Nephron progenitor cell (in vitro differentiated cells): Measurements from ENCODE around the gene ARHGAP42.

Experiments used
- DNase-seq: peaks from one replicate; pipeline ENCODE4 v3.0.0; 2021
- H3K27ac Mint-ChIP-seq: 2 replicates; pipeline ENCODE4 v1.8.0; 2021; ENCODE audit warnings: mild to moderate bottlenecking, moderate library complexity, mixed read lengths
- H3K27me3 Mint-ChIP-seq: 2 replicates; pipeline ENCODE4 v1.8.0; 2021; ENCODE audit warnings: mild to moderate bottlenecking, low read depth, mixed read lengths; ENCODE audit not compliant: poor library complexity
- H3K36me3 Mint-ChIP-seq: 2 replicates; pipeline ENCODE4 v1.8.0; 2021; ENCODE audit warnings: low read depth, mixed read lengths
- H3K4me1 Mint-ChIP-seq: 2 replicates; pipeline ENCODE4 v1.8.0; 2021; ENCODE audit warnings: mixed read lengths
- H3K4me3 Mint-ChIP-seq: 2 replicates; pipeline ENCODE4 v1.8.0; 2021; ENCODE audit warnings: mild to moderate bottlenecking, moderate library complexity, mixed read lengths
- H3K9me3 Mint-ChIP-seq: 2 replicates; pipeline ENCODE4 v1.8.0; 2021; ENCODE audit warnings: mild to moderate bottlenecking, moderate library complexity, mixed read lengths
- TF ChIP-seq, protein P1 (sequence below): fragments of 200-600 bp; sonication (generic); IDR thresholded peaks from 2 replicates; pipeline ENCODE4 v1.5.0; 2021; ENCODE audit warnings: antibody characterized with exemption

The ARHGAP42 gene

DNA sequence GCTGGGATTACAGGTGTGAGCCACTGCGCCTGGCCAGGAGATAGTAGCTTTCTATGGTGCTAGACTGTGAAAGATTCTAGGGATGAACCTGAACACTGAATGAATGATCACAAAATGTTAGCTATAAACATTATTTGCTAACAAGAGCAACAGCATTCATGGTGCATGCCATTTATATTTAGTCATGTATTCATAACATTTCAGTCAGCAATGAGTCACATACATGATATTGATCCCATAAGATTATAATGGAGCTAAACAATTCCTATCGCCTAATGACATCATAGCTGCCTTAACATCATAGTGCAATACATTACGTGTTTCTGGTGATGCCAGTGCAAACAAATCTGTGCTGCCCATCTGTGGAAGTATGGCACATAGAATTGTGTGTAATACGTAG lies 164.1 kb downstream of the ARHGAP42 start:
- no peaks in the 10 kb centered on the region for H3K36me3 Mint-ChIP-seq
- H3K9me3 Mint-ChIP-seq: no peaks in the 10 kb centered on the region
- no peaks in the 10 kb centered on the region for H3K27me3 Mint-ChIP-seq
- no peak overlapping the region for H3K27ac Mint-ChIP-seq
- TF ChIP-seq, protein P1, sequence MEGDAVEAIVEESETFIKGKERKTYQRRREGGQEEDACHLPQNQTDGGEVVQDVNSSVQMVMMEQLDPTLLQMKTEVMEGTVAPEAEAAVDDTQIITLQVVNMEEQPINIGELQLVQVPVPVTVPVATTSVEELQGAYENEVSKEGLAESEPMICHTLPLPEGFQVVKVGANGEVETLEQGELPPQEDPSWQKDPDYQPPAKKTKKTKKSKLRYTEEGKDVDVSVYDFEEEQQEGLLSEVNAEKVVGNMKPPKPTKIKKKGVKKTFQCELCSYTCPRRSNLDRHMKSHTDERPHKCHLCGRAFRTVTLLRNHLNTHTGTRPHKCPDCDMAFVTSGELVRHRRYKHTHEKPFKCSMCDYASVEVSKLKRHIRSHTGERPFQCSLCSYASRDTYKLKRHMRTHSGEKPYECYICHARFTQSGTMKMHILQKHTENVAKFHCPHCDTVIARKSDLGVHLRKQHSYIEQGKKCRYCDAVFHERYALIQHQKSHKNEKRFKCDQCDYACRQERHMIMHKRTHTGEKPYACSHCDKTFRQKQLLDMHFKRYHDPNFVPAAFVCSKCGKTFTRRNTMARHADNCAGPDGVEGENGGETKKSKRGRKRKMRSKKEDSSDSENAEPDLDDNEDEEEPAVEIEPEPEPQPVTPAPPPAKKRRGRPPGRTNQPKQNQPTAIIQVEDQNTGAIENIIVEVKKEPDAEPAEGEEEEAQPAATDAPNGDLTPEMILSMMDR: no peak
- H3K4me1 Mint-ChIP-seq: peaks cover 16% of the 10 kb centered on the region
- no peak overlapping the region for H3K4me3 Mint-ChIP-seq
- no peak for DNase-seq

- no peak for DNase-seq
- Mint-ChIP-seq H3K27ac (no peak overlapping the region), H3K36me3 (no peaks in the 10 kb centered on the region), H3K9me3 (no peaks in the 10 kb centered on the region), H3K4me3 (no peak overlapping the region), H3K4me1 (peaks cover 20% of the 10 kb centered on the region), H3K27me3 (no peaks in the 10 kb centered on the region)
- TF ChIP-seq, protein P1: no peak
These were observed 164.6 kb downstream of the ARHGAP42 start for GRCh38 chr11:100851584-100852152.

- DNase-seq: no peak
- TF ChIP-seq, protein P1: peak; percentile 41
- H3K9me3 Mint-ChIP-seq: no peaks in the 10 kb centered on the region
- H3K4me1 Mint-ChIP-seq: peaks cover 25% of the 10 kb centered on the region
- no peaks in the 10 kb centered on the region for H3K27me3 Mint-ChIP-seq
- H3K27ac Mint-ChIP-seq: no peak overlapping the region
- H3K4me3 Mint-ChIP-seq: no peak overlapping the region
- peaks cover 5% of the 10 kb centered on the region for H3K36me3 Mint-ChIP-seq
These were observed 168.5 kb downstream of the ARHGAP42 start for GRCh38 chr11:100855466-100856067.

DNA sequence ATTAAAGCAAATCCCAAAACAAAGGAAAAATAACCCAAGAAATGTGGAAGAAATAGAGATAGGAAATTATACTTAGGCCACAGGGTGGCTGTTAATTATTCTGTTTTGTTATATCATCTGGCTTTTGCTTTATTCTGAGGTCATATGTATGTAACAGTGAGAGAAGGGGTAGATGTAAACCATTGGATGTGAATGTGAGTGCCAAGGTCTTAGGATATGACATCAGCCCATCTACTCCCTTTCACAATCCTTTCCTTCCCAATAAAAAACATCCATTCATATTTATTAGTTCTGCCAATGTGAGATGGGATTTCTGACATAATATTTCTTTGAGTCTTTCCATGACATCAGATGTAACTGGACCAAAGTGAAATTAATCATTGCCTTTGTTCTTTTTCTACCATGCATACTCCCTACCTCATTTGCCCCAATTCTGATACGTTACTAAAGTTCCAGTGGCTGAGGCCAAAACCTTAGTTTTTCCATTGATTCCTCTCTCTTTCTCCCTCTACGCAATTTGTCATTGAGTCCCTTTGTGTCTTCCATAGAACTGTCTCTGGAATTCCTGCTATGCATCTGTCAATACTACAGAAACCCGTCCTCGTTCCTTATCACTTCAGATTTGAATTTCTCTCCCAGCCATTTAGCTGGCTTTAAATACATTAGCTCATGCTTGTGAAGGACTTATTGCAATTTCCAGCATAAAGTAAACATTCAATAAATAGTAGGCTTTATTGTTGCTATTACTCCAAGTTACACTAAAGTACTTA lies 170.3 kb downstream of the ARHGAP42 start:
- Mint-ChIP-seq H3K36me3 (peaks cover 17% of the 10 kb centered on the region), H3K27ac (no peak overlapping the region), H3K9me3 (no peaks in the 10 kb centered on the region), H3K4me1 (peaks cover 25% of the 10 kb centered on the region), H3K4me3 (no peak overlapping the region), H3K27me3 (no peaks in the 10 kb centered on the region)
- no peak for DNase-seq
- TF ChIP-seq, protein P1: no peak

- H3K27ac Mint-ChIP-seq: no peak overlapping the region
These were observed 173.4 kb downstream of the ARHGAP42 start for GRCh38 chr11:100860318-100861155.

More at GRCh38 chr11:100860318-100861155, 173.4 kb downstream of the ARHGAP42 start:
- Mint-ChIP-seq H3K4me1 (peaks cover 22% of the 10 kb centered on the region), H3K36me3 (peaks cover 17% of the 10 kb centered on the region), H3K4me3 (no peak overlapping the region), H3K27me3 (peaks cover 3% of the 10 kb centered on the region), H3K9me3 (no peaks in the 10 kb centered on the region)
- TF ChIP-seq, protein P1: no peak
- DNase-seq: no peak
